Measurements from ENCODE around the gene E4F1.
"Not testable (repeated sequence)": the region's sequence is repeated elsewhere in the genome, so short reads cannot be mapped to it uniquely, and the experiment has no call there.

The E4F1 gene

DNA sequence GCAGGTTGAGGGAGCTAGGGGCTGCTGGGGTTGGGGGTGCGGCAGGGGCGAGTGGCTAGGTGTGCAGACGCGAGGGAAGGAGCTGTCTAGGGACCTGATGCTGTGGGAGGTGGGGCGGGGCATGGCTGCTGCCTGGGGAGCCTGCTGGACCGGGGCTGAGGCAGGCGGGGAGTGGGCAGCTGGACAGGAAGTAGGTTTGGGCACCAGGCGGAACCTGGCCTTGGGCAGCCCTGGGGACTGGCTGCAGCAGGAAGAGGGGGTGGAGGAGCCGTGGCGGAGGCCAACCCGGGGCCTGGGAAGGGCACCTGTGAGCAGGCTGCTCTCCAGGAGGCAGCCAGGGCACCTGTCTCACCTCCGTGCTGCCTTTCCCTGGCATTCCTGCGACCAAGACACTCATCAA lies 7.0 kb downstream of the E4F1 start:
- DNase-seq (ENCODE audit: low read depth), result no peak

DNA sequence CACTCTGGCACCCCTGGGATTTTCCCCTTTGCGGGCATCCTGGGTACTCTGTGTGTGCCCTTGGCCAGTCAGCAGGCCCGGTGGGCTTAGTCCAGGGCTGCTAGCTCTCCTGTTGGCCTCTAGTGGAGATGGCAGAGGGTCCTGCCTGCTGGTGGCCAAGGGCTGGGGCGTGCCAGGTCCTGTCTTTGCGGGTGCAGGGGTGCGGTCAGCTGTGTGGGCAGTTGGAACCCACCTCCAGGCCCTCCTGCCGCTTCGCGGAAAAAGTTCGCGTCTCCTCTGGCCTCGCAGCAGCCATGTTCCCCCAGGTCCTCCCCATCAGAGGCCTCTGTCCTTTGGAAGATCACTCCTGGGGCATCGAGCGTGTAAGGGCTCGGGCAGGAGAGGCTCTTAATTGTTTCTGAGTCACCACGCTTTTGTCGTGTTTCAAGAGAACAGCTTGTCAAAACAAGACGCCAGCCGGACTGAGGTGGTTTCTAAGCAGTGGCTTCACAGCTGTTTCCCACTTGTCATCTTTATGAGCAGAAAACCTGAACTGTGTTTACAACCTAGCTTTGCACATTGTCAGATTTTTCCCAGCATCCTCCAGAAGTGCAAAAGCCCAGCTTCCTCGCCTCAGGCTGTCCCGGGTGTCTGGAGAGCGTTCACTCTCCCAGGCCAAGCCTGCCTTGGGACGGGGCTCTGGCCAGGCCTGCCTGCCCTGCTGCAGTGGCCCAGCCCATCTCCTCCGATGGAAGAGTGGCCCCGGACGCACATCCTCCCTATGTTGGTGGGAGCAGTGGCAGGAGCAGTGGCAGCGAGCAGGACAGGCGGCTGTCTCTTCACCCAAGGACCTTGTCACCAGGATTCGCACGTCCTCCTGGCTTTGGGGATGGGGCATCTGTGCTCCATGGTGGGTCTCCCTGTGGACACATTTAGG lies 7.9 kb downstream of the E4F1 start:
- DNase-seq (ENCODE audit: low read depth), result no peak

- DNase-seq (ENCODE audit: low read depth), result no peak
Measured at GRCh38 chr16:2232094-2232990, 9.0 kb downstream of the E4F1 start.

DNA sequence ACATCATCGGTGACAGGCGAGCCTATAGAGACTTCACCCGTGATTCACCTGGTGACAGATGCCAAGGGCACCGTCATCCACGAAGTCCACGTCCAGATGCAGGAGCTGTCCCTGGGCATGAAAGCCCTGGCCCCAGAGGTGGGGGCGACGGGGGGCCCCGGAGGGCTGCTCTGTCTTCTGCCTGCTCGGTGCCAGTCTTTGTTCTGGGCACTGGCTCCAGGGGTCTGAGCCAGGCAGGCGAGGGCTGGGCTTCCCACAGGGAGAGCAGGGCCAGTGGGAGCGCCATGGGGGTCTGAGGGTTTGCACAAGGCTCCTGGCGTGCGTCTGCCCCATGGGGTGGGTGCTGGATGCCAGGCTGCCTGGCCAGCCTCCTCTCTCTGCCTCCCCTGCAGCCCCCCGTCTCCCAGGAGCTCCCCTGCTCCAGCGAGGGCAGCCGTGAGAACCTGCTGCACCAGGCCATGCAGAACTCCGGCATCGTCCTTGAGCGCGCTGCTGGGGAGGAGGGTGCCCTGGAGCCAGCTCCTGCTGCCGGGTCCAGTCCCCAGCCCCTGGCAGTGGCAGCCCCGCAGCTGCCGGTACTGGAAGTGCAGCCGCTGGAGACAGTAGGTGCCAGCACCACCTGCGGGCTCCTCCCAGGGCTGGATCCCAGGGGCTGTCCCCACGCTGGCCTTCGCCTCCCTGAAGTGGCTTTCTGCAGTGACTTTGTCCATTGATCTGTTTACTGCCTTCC lies 9.8 kb downstream of the E4F1 start:
- DNase-seq (ENCODE audit: low read depth), result no peak

DNA sequence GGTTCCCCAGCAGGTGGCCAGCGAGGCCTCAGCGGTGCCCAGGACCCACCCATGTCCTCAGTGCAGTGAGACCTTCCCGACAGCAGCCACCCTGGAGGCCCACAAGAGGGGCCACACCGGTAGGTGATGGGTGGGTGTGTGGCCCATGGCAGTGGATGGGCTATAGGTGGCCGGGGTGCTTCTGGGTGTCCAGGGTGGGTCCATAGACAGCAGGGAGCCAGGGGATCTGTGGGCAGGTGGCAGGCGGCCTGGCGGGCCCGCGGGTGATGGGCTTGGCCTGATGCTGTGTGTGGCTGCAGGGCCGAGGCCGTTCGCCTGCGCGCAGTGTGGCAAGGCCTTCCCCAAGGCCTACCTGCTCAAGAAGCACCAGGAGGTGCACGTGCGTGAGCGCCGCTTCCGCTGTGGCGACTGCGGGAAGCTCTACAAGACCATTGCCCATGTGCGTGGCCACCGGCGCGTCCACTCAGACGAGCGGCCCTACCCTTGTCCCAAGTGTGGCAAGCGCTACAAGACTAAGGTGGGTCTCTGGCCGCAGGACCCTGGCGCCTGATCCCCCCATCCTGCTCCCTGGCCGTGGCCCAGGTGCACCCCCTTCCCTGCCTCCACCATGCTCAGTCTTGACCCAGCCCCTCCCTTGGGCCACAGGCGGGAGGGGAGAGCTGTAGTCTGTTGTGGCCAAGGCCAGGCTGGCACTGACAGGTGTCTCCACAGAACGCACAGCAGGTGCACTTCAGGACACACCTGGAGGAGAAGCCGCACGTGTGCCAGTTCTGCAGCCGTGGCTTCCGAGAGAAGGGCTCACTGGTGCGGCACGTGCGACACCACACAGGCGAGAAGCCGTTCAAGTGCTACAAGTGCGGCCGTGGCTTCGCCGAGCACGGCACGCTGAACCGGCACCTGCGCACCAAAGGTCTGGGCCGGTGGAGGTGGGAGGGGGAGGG lies 10.8 kb downstream of the E4F1 start:
- no peak for DNase-seq (ENCODE audit: low read depth)

- no peak for DNase-seq (ENCODE audit: low read depth)
Measured at GRCh38 chr16:2234813-2235170, 11.4 kb downstream of the E4F1 start.

DNA sequence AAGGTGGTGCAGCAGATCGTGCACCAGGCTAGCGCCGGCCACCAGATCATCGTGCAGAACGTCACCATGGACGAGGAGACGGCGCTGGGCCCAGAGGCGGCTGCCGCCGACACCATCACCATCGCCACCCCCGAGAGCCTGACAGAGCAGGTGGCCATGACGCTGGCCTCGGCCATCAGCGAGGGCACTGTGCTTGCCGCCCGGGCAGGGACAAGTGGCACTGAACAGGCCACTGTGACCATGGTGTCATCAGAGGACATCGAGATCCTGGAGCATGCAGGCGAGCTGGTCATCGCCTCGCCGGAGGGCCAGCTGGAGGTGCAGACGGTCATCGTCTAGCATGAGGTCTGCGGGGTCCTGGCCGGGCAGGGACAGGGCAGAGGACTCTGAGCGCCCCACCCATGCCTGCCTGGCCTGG lies 11.9 kb downstream of the E4F1 start:
- DNase-seq (ENCODE audit: low read depth), result no peak

DNA sequence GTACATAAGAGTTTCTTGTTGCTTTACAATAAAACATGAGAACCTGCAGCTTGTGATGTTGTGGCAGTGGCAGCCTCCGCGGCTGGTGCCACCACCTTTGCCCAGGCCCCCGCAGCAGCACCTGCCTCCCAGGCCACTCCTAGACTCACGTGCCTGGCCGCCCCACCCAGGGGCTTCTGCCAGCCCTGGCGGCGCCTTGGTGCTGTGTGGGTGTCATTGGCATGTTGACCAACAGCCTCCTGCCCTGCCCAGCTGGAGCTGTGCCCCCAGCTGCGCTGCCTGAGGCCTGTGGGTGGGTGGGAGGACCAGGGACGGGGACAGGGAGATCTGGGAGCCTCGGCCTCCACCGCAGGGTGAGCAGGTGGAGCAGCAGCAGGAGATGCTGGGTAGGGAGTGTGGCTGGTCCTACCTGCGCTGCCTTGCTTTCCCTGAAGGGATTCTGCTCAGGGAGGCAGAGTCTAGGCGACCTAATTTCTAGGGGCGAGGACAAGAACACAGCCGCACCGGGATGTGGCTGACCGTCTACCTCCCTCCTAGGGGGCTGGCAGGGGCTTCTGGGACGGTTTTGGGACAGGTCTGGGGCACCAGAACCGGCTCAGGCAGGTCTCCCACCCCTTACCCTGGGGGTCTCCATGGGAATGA lies 12.4 kb downstream of the E4F1 start:
- DNase-seq (ENCODE audit: low read depth), result no peak

GRCh38 chr16:2236337-2237101 lies 13.1 kb downstream of the E4F1 start, which contains the start of gene DNASE1L2:
Gene DNASE1L2 (plus strand): TSS chr16:2236444. CDS start chr16:2236817, 373 bp downstream.
- no peak for DNase-seq (ENCODE audit: low read depth)

- no peak for DNase-seq (ENCODE audit: low read depth)
Measured at GRCh38 chr16:2237102-2237482, 13.7 kb downstream of the E4F1 start.

GRCh38 chr16:2237493-2238149 lies 14.2 kb downstream of the E4F1 start:
- DNase-seq (ENCODE audit: low read depth), result no peak

DNA sequence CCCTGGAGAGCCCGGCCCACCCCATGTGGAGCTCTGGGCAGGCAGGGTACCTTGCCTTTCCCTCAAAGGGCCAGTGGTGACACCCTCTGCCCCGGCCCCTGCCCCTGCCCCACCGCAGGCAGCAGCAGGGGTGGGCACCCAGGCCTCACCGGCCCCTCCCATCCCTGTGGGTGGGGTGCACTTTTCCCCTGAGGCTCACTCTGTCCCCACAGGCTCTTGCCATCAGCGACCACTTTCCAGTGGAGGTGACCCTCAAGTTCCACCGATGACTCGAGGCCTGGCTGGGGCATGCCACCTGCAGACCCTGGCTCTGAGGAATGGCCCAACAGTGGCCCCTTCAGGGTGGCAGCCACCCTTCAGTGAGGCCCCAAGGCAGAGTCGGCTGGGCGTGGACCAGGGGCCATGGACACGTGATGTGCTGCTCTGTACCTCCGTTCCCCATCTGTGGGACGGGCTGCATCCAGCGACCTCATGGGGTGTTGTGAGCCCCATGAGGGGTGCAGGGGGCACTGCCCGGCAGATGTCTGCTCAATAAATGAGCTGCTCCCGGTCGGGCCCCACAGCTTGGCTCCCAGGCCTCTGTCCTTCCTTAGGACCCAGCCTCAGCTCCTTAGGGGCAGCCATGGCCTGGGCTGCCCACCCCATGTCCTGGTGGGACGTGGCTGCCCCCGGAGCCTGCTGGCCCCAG lies 14.9 kb downstream of the E4F1 start:
- no peak for DNase-seq (ENCODE audit: low read depth)

GRCh38 chr16:2238838-2239675 lies 15.7 kb downstream of the E4F1 start:
- DNase-seq (ENCODE audit: low read depth), result no peak

- not testable (repeated sequence) for DNase-seq (ENCODE audit: low read depth)
Measured at GRCh38 chr16:2240331-2240730, 16.9 kb downstream of the E4F1 start.

DNA sequence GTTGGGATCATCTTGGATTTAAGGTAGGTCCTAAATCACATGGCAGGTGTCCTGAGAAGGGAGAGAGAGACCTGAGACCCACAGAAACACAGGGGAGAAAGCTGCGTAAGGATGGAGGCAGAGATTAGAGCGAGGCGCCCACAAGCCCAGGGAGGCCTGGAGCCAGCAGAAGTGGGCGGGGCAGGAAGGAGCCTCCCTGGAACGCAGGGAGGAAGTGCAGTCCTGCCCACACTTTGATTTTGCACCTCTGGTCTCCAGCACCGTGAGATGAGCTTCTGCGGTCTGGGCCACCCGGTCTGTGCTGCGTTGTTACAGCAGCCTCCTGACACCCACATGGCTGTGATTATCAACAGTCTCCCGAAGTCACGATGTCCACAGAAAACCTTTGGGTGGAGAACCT lies 19.2 kb downstream of the E4F1 start:
- DNase-seq (ENCODE audit: low read depth), result no peak

DNA sequence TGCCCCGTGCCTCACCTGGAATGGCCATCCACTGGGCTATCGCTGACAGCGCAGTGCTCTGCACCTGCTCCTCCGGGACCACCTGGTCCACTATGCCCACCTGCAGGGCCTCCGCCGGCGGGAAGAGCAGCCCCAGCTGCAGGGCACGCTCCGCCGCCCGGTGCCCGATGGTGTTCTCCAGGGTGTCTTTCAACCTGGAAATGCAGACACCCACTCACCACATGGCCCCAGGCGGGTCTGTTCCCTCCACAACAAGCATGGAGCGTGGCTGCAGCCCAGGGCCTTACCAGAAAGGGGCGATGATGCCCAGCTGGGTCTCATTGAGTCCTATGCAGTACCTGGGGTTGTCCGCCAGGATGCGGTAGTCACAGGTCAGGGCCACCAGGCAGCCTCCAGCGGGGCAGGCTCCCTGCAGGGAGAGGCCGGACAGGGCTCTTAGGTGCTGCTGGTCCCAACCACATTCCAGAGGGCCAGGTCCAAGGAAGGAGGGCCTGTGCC lies 19.7 kb downstream of the E4F1 start:
- DNase-seq (ENCODE audit: low read depth), result no peak

GRCh38 chr16:2243781-2244180 lies 20.4 kb downstream of the E4F1 start:
- DNase-seq (ENCODE audit: low read depth), result no peak

Data from T follicular helper cell (primary cell).